Mucosa of descending colon (tissue), 3 donors: ENCODE measurements around the gene DIMT1. TPM values are rescaled to one million over a fixed set of nuclear protein-coding genes. Genes with fewer than 3 reads are reported as not detected.

ENCODE experiments used
- ATAC-seq: fragments of 200-7000 bp; cut with Tn5 transposase; one replicate; pipeline ENCODE4 v1.9.1; 2020; ENCODE audit warnings: mild to moderate bottlenecking, moderate library complexity
- DNase-seq, 3 donors: peaks; one replicate each; pipeline ENCODE4 v3.0.0-alpha.2; 2020
- H3K36me3 ChIP-seq: fragments of 200-600 bp; one replicate; pipeline ENCODE4 v1.8.0; 2021; ENCODE audit warnings: low read depth, mild to moderate bottlenecking
- H3K4me1 ChIP-seq: fragments of 200-600 bp; one replicate; pipeline ENCODE4 v1.8.0; 2021; ENCODE audit warnings: low read depth, mild to moderate bottlenecking
- H3K4me3 ChIP-seq: fragments of 200-600 bp; one replicate; pipeline ENCODE4 v1.8.0; 2021; ENCODE audit warnings: mild to moderate bottlenecking
- H3K9me3 ChIP-seq: fragments of 200-600 bp; one replicate; pipeline ENCODE4 v1.8.0; 2021; ENCODE audit warnings: mild to moderate bottlenecking
- CTCF ChIP-seq: fragments of 200-600 bp; IDR thresholded peaks from one replicate; pipeline ENCODE4 v1.8.0; 2022; ENCODE audit warnings: antibody characterized with exemption, mild to moderate bottlenecking
- intact Hi-C, 2 donors: fragments of 100-400 bp; cut with DNase I in 1 of 2; cut with micrococcal nuclease in 1 of 2; formaldehyde crosslinking; loops; one replicate each; pipeline versions ENCODE4 v1.11.0 to v1.11.1; 2022; cut with DNase I, micrococcal nuclease
- total RNA-seq, 3 donors: library from RNA; stranded (reverse); fragmentation: NEBNext Ultra II Directional in 2 of 3; extraction: Animal tissue kit (Norgen Biotek cat#: 25700) in 2 of 3; gene quantifications; one replicate each; pipeline versions ENCODE4 v1.2.1 to v1.2.4, GENCODE V29; 2021 to 2023
- donor health status: DM: no; HTN: no; CAD: no; lungs with moderate emphysema.
- donor health status: DM: no; HTN: no; CAD: no.
- donor health status: DM: no; HTN: yes; CAD: no.

The DIMT1 gene
- total RNA-seq, 3 donors from 2014 or later, result 8.8 to 19.7 (median 14.6) TPM

GRCh38 chr5:62369039-62369438 is 34.7 kb downstream of the DIMT1 start:
- Histone ChIP-seq H3K36me3 (no peaks in the 10 kb centered on the region), H3K9me3 (no peaks in the 10 kb centered on the region), H3K4me1 (no peaks in the 10 kb centered on the region), H3K4me3 (no peak overlapping the region)
- no peak for ATAC-seq
- DNase-seq, result no peak
- TF ChIP-seq CTCF, result no peak
- intact Hi-C loops, result no loop called here

GRCh38 chr5:62362701-62363100 is 41.0 kb downstream of the DIMT1 start:
- Histone ChIP-seq H3K9me3 (no peaks in the 10 kb centered on the region), H3K4me3 (no peak overlapping the region), H3K36me3 (no peaks in the 10 kb centered on the region), H3K4me1 (no peaks in the 10 kb centered on the region)
- no peak for TF ChIP-seq CTCF
- ATAC-seq (no peak), DNase-seq (no peak)
- intact Hi-C loops, result no loop called here

GRCh38 chr5:62354028-62354874 is 49.5 kb downstream of the DIMT1 start:
- Histone ChIP-seq H3K9me3 (no peaks in the 10 kb centered on the region), H3K4me1 (no peaks in the 10 kb centered on the region), H3K4me3 (no peak overlapping the region), H3K36me3 (no peaks in the 10 kb centered on the region)
- intact Hi-C loops, result no loop called here
- TF ChIP-seq CTCF, result no peak
- ATAC-seq (peak; percentile 63), DNase-seq (peak in 1 of 3 donors; percentile 79)

- H3K36me3 ChIP-seq, result no peaks in the 10 kb centered on the region
- no peak overlapping the region for H3K4me3 ChIP-seq
- H3K4me1 ChIP-seq, result no peaks in the 10 kb centered on the region
- no peak for TF ChIP-seq CTCF
- ATAC-seq, result no peak
- no peak for DNase-seq
- H3K9me3 ChIP-seq, result no peaks in the 10 kb centered on the region
- intact Hi-C loops, result no loop called here
These were observed 54.8 kb downstream of the DIMT1 start for GRCh38 chr5:62348723-62349481.

- TF ChIP-seq CTCF, result no peak
- H3K4me3 ChIP-seq, result no peak overlapping the region
- no peaks in the 10 kb centered on the region for H3K4me1 ChIP-seq
- ATAC-seq, result no peak
- intact Hi-C loops, result no loop called here
- no peak for DNase-seq
- no peaks in the 10 kb centered on the region for H3K36me3 ChIP-seq
- no peaks in the 10 kb centered on the region for H3K9me3 ChIP-seq
These were observed 55.8 kb downstream of the DIMT1 start for GRCh38 chr5:62347928-62348327.
